ENCODE data around the gene GPATCH2L.

- no peak for TF ChIP-seq L3MBTL2 (conservative IDR thresholded peaks at IDR 0.05)
- no peak for TF ChIP-seq PKNOX1 (IDR thresholded peaks at IDR 0.05)
- TF ChIP-seq SUZ12 (IDR thresholded peaks at IDR 0.05): no peak
- TF ChIP-seq SP1 (IDR thresholded peaks at IDR 0.05): no peak
- no peak for TF ChIP-seq ARNT (IDR thresholded peaks at IDR 0.05)
- no peak for TF ChIP-seq FOXA1 (IDR thresholded peaks at IDR 0.05)
- TF ChIP-seq ZNF384 (IDR thresholded peaks at IDR 0.05): no peak
- no peak for TF ChIP-seq FOXM1 (IDR thresholded peaks at IDR 0.05; ENCODE audit: borderline replicate concordance)
Observed at GRCh38 chr14:76113691-76114090, 38.0 kb upstream of the GPATCH2L start.

Measured in HEK293T (cell line).